Coronary artery (tissue), 2 donors: Measurements from ENCODE around the gene RBM15B.

Source experiments
- DNase-seq: peaks from one replicate; pipeline ENCODE4 v3.0.0-alpha.2; 2017; ENCODE audit warnings: low spot score
- H3K27ac ChIP-seq, 2 donors: fragments of 200-600 bp; sonication (generic); one replicate each; pipeline ENCODE4 v1.5.1; 2016 to 2019
- H3K4me3 ChIP-seq: fragments of 200-600 bp; sonication (generic); 2 replicates; pipeline ENCODE4 v1.5.1; 2016; ENCODE audit warnings: mild to moderate bottlenecking, moderate library complexity
- TF ChIP-seq, protein P1 (sequence below): fragments of 200-600 bp; sonication (generic); IDR thresholded peaks from one replicate; pipeline ENCODE4 v1.5.1; 2019; ENCODE audit warnings: antibody characterized with exemption

RBM15B gene

DNA sequence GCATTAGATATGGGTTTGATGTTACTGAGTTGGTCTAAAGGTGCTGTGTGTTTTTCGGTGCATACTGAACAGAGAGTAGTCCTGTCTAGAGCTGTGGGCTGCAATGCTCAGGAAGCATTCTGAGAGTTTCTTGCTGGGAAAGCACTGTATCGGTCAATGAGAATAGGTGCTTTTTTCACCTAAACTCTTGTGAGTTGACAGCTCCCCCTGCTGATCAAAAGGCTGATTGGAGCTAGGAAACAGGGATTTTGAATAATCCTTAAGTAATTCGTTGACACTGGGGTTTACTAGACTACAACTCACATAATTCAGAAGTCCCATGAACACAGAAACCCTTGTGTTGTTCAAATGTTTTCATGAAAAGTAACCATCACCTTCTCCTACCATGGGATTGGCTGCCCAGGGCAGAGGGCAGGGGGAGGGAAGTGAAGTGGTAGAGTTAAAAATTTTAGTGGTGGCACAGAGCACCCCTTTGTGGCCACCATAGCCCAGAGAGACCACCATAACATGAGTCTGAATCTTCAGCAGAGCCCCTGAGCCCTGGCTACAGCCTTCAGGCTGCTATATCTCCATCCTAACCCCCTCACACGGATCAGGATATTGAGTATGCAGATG is 19.0 kb upstream of the RBM15B start:
- TF ChIP-seq, protein P1, sequence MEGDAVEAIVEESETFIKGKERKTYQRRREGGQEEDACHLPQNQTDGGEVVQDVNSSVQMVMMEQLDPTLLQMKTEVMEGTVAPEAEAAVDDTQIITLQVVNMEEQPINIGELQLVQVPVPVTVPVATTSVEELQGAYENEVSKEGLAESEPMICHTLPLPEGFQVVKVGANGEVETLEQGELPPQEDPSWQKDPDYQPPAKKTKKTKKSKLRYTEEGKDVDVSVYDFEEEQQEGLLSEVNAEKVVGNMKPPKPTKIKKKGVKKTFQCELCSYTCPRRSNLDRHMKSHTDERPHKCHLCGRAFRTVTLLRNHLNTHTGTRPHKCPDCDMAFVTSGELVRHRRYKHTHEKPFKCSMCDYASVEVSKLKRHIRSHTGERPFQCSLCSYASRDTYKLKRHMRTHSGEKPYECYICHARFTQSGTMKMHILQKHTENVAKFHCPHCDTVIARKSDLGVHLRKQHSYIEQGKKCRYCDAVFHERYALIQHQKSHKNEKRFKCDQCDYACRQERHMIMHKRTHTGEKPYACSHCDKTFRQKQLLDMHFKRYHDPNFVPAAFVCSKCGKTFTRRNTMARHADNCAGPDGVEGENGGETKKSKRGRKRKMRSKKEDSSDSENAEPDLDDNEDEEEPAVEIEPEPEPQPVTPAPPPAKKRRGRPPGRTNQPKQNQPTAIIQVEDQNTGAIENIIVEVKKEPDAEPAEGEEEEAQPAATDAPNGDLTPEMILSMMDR, result peak; percentile 30
- no peak overlapping the region for H3K27ac ChIP-seq
- no peak for DNase-seq
- no peak overlapping the region for H3K4me3 ChIP-seq

DNA sequence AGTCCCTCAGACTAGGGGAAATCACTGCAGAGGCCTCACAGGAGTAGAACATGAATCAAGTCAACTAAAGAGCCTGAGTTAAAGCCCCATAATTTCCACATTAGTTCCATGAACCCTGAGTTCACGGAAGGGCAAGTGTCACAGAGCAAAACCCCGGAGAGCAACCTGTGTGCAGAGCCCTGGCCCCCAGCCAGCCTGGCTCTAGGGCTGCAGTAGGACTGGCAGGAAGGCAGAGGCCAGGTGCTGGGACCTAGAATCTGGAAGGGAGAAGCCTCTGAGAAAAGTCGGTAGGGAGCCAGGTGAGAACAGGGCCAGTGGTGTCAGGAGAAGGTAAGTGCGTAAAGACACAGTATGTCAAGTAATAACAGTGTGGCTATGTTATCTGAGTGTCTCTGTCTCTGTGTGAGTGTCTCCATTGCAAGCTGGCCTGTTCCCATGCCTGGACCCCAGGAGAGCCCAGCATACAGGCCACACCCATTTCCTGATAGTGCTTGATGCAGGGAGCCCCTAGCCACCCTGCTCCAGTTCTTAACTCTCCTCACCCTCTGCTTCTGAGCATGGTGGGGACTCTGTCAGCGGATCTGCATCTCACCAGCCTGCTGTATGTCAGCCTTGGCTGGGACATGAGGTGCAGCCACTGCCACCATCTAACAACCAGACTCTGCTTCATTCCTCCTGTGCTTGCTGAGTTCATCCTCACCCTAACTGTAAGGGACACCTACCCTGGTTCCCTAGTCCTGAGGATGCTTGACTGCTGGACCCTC is 17.2 kb upstream of the RBM15B start:
- TF ChIP-seq, protein P1, result no peak
- Histone ChIP-seq H3K27ac (no peak overlapping the region), H3K4me3 (no peak overlapping the region)
- DNase-seq, result no peak

DNA sequence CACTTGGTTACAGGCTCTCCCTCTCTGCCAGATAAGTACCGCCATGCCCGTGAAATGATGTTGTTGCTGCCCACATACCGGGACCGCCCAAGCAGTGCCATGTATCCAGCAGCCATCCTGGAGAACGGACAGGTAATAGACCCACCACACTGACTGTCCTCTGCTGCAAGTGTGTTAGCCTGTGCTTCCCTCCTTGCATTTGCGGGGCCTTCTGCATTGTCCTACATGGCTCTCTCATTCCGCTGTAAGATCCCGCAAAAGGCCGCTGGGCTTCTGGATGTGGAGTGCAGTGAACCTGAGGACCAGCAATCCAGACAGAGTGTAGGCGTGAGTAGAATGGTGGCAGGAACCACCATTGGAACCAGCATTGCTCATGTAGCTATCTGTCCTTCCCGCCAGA is 16.6 kb upstream of the RBM15B start:
- Histone ChIP-seq H3K4me3 (no peak overlapping the region), H3K27ac (no peak overlapping the region)
- DNase-seq, result no peak
- TF ChIP-seq, protein P1, result no peak

DNA sequence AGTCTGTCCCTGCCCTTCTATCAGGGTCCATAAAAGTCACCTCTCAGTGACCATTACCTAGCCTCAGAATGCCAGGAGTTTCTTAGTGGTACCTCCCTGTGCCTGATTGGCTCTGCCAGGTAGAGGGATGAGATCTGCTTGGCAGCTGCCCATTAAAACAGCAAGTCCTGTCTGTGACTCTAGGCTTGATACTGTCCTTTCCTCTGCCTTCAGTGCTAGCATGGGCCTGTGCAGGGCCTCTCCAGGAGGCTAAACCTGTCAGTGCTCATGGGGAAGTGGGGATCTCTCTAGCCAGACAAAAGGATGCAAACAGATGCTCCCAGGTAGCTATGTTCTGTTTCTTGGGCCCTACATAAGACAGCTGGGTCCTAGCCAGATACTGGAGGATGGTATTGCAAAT is 15.9 kb upstream of the RBM15B start:
- no peak overlapping the region for H3K27ac ChIP-seq
- DNase-seq, result no peak
- H3K4me3 ChIP-seq, result no peak overlapping the region
- TF ChIP-seq, protein P1, result no peak

DNA sequence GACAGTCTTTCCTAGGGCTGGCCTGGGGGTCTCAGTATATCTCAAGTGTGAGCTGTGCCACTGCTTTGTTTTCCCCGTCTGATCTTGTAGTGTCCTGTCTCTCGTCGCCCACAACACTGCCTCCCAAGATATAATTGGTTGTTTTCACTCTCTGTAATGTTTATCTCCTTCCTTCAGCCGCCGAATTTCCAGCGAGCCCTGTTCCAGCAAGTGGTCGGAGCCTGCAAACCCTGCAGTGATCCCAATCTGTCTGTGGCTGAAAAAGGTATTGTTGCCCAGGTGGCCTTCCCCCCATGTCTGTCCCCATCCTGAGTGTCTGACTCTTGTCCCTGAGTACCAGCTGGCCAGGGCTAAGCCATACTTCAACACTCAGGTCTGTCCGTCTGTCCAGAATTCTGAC is 15.5 kb upstream of the RBM15B start:
- H3K4me3 ChIP-seq, result no peak overlapping the region
- no peak for DNase-seq
- TF ChIP-seq, protein P1, result no peak
- no peak overlapping the region for H3K27ac ChIP-seq

DNA sequence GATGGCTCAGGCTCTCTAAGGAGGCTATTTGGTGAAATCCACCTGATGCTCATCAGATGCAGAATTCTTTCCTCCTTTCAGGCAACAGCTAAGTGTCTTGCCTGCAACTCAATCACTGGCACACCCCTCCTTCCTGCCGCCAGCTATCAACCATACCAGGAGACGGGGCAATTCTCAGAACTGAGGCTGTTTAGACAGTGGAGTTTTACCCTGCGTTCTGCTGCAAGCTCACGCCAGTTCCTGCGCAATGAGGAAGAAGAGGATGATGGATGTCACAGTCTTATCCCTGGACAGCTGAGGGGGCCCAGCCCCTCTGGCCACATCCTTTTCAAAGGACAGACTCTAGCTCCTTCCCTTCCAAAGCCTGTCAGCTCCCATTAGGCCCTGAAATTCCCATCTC is 13.0 kb upstream of the RBM15B start:
- TF ChIP-seq, protein P1, result no peak
- Histone ChIP-seq H3K4me3 (no peak overlapping the region), H3K27ac (no peak overlapping the region)
- no peak for DNase-seq

DNA sequence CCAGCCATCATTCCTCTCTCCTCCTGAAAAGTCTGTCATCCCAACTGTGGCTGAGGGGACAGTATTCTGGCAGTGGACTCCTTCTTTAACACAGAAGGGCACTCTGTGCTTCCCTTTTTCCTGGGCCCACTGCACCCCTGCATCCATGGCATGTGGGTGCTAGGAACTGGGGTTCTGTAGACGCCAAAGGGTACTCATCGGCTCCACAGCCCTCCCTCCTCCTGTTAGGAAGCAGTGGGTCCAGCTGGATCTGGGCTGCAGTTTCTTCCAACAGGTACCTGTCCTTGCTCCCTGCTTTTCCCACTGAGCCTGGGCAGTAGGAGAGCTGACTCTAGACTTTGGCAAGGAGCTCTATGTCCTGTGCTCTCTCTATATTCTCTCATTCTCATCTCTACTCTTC is 12.4 kb upstream of the RBM15B start:
- Histone ChIP-seq H3K27ac (no peak overlapping the region), H3K4me3 (no peak overlapping the region)
- DNase-seq, result no peak
- TF ChIP-seq, protein P1, result no peak
